Neural cell (in vitro differentiated cells): ENCODE data around the gene SQOR.

Source experiments
- EP300 ChIP-seq: fragments of 450-650 bp; conservative IDR thresholded peaks from 2 replicates; pipeline ENCODE4 v1.6.1; 2014; ENCODE audit warnings: antibody characterized with exemption, mild to moderate bottlenecking, moderate library complexity; ENCODE audit not compliant: poor library complexity, severe bottlenecking
- MXI1 ChIP-seq: fragments of 450-650 bp; conservative IDR thresholded peaks from 2 replicates; pipeline ENCODE4 v1.6.1; 2014; ENCODE audit warnings: antibody characterized with exemption, mild to moderate bottlenecking; ENCODE audit not compliant: poor library complexity, severe bottlenecking
- SMC3 ChIP-seq: fragments of 450-650 bp; conservative IDR thresholded peaks from 2 replicates; pipeline ENCODE4 v1.6.1; 2014; ENCODE audit warnings: antibody characterized with exemption, mild to moderate bottlenecking, moderate library complexity; ENCODE audit not compliant: poor library complexity
- TF ChIP-seq, protein P1 (sequence below): fragments of 450-650 bp; IDR thresholded peaks from 2 replicates; pipeline ENCODE4 v1.5.1; 2014; ENCODE audit warnings: antibody characterized with exemption, mild to moderate bottlenecking, moderate library complexity; ENCODE audit not compliant: poor library complexity, severe bottlenecking

DNA sequence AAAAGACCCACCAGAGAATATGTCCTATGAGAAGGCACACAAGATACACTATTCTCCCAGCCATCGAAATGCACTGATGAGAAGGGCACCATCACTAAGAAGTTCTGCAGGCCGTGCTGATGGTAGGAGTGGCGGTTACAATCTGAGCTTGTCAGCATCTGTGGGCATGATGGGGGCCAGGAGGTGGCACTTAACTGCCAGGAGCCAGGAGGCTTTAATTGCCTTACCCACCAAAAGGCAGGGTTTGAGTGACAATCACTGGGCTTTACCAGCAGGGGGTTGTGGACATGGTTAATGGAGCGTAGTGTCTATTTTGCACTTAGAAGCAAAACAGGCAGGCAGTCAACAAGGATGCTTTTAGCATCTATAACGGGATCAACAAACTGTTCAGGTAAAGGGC lies 16.0 kb upstream of the SQOR start:
- TF ChIP-seq, protein P1, sequence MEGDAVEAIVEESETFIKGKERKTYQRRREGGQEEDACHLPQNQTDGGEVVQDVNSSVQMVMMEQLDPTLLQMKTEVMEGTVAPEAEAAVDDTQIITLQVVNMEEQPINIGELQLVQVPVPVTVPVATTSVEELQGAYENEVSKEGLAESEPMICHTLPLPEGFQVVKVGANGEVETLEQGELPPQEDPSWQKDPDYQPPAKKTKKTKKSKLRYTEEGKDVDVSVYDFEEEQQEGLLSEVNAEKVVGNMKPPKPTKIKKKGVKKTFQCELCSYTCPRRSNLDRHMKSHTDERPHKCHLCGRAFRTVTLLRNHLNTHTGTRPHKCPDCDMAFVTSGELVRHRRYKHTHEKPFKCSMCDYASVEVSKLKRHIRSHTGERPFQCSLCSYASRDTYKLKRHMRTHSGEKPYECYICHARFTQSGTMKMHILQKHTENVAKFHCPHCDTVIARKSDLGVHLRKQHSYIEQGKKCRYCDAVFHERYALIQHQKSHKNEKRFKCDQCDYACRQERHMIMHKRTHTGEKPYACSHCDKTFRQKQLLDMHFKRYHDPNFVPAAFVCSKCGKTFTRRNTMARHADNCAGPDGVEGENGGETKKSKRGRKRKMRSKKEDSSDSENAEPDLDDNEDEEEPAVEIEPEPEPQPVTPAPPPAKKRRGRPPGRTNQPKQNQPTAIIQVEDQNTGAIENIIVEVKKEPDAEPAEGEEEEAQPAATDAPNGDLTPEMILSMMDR, result no peak
- TF ChIP-seq SMC3, result no peak
- no peak for TF ChIP-seq MXI1
- no peak for TF ChIP-seq EP300
